Midbrain (tissue), 1 donor: ENCODE results near the gene RLN2.

Experiments
- DNase-seq: peaks from one replicate; lab custom pipeline; 2025; lab: John Stamatoyannopoulos, UW

Gene RLN2

DNA sequence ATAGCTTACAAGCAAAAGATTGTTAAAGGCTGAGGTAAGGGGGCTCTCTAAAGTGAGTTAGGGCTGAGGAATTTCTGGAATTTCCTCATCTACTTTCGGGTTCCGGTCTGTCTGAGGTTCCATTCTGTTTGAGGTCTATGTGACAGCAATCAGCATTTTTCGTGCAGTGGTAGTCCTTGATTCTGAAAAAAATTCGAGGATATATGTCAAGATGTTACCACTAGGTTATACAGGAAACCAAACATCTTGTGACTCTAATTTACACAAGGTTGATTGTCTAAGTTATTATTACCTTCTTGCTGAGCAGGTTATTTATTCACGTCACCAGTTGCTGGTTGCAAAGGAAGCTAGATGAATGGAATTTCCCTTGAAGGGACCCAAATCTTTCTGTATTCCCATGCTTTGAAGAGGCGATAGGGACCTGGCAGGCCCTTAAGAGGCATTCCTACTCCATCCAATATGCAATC, 35.2 kb downstream of the RLN2 start:
- no peak for DNase-seq

DNA sequence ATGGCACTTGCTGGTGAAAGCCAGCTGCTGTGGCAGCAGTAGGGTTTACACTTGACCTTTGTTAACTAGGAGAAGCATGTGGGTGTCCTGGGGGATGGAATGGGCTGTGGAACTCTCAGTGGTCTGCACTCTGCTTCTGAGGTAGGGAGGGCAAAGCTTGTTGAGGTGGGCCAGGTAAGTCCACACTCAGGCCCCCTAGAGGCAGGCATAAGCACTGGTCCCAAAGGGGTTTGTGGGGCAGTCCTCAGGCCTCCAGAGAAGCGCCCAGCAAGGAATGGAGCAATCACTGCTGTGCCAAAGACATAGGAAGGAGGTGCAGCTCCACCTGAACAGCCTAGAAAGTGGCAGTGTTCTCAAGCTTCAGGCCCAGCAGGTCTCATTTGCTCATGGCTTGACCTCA, 38.6 kb downstream of the RLN2 start:
- DNase-seq: no peak

DNA sequence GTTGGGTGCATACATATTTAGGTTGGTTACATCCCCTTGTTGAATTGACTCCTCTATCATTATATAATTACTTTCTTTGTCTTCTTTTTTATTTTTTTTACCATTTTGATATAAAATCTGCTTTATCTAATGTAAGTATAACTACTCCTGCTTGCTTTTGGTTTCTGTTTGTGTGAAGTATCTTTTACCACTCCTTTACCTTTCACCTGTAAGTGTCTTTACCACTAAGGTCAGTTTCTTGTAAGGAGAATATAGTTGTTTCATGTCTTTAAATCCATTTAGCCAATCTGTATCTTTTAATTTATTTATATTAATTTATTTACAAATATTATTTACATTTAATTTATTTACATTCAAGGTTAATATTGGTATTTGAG, 40.3 kb downstream of the RLN2 start:
- no peak for DNase-seq

DNA sequence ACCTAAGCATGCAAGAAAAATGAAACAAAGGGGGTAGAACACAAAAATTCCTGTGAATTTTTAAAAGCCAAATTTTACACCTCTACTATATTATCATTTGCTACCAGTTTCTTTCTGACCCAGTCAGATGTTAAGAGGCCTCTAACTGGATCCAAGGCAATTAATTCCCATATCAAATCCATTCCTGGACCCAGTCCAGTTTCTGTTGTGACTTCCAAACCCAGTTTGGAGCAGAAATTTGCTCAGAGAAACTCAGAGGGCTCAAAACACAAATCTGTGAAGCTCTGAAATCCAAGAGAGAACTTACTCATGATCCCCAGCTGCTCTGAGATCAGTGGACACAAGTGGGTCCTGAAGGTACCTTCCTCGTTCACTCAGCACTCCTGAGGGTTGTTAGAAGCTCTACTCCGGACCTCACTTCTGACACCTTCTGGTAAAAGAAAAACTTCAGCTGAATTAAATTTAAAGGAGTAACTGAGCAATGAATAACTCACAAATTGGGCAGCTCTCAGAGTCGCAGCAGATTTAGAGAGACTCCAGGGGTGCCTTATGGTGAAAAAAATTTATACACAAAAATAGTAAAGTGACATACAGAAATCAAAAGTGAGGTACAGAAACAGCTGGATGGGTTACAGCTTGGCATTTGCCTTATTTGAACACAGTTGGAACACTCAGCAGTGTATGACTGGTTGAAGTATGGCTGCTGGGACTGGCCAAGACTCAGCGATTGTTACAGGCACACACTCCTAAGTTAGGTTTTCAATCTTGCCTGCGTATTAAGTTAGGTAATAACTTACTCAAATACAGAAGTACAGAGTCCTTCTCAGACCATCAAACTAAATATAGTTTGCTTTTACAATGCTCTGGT, 40.9 kb downstream of the RLN2 start:
- no peak for DNase-seq
